Kidney (tissue), 14 donors: Measurements from ENCODE around the gene STK38. TPM values are rescaled to one million over a fixed set of nuclear protein-coding genes. Genes with fewer than 3 reads are reported as not detected.

ENCODE experiments used
- DNase-seq, 5 donors: peaks; one replicate each; pipeline ENCODE4 v3.0.0-alpha.2; 2013 to 2020
- FAIRE-seq: peaks from 2 replicates; lab custom pipeline; 2012; peaks lifted over from hg19 to GRCh38; lab: Jason Lieb, UNC
- H3K27ac ChIP-seq, 2 donors: one replicate each; pipeline ENCODE4 v1.7.0; 2013; ENCODE audit warnings: low read depth in 2 of 2, low read length in 2 of 2, inconsistent platforms in 1 of 2
- H3K27me3 ChIP-seq: one replicate; pipeline ENCODE4 v1.7.1; 2013; ENCODE audit warnings: low read length, inconsistent platforms; ENCODE audit not compliant: control insufficient read depth, insufficient read depth
- H3K36me3 ChIP-seq, 3 donors: one replicate each; pipeline versions ENCODE4 v1.7.0 to v1.7.1; 2013; ENCODE audit warnings: low read length in 3 of 3, control low read depth in 1 of 3, inconsistent platforms in 1 of 3; ENCODE audit not compliant: insufficient read depth in 3 of 3, control insufficient read depth in 2 of 3
- H3K4me1 ChIP-seq, 3 donors: one replicate each; pipeline versions ENCODE4 v1.7.0 to v1.7.1; 2013; ENCODE audit warnings: low read length in 3 of 3, inconsistent platforms in 1 of 3, low read depth in 1 of 3; ENCODE audit not compliant: control insufficient read depth in 2 of 3, insufficient read depth in 2 of 3
- H3K4me3 ChIP-seq, 3 donors: one replicate each; pipeline versions ENCODE4 v1.7.0 to v1.8.1; 2013; ENCODE audit warnings: low read length in 3 of 3, control low read depth in 1 of 3, inconsistent platforms in 1 of 3
- H3K9ac ChIP-seq, 3 donors: one replicate each; pipeline versions ENCODE4 v1.7.0 to v1.7.1; 2013; ENCODE audit warnings: low read length in 3 of 3, control low read depth in 1 of 3, inconsistent platforms in 1 of 3
- H3K9me3 ChIP-seq, 3 donors: one replicate each; pipeline versions ENCODE4 v1.7.0 to v1.7.1; 2013; ENCODE audit warnings: low read length in 3 of 3, control low read depth in 1 of 3, inconsistent platforms in 1 of 3; ENCODE audit not compliant: control insufficient read depth in 2 of 3, insufficient read depth in 1 of 3
- intact Hi-C: fragments of 100-400 bp; cut with DNase I; formaldehyde crosslinking; loops from one replicate; pipeline ENCODE4 v1.11.1; 2022
- polyA plus RNA-seq: library from polyadenylated mRNA; stranded (reverse); fragments of 350-450 nt; fragmentation: Illumina TruSeq; extraction: RNeasy Lipid Tissue Mini Kit (QIAGEN cat#74804); gene quantifications from one replicate; pipeline ENCODE4 v1.2.3, GENCODE V29; 2014; ENCODE audit warnings: low read depth, low replicate concordance; ENCODE audit not compliant: insufficient read depth
- total RNA-seq: library from RNA; stranded (reverse); fragmentation: NEBNext Ultra II Directional; extraction: Animal tissue kit (Norgen Biotek cat#: 25700); gene quantifications from one replicate; pipeline ENCODE4 v1.2.1, GENCODE V29; 2021
- TF ChIP-seq, protein P1 (sequence below): IDR thresholded peaks from 3 replicates; pipeline ENCODE4 v1.5.1; 2012; ENCODE audit warnings: mild to moderate bottlenecking, moderate library complexity, borderline replicate concordance; ENCODE audit not compliant: insufficient read depth; ENCODE audit errors: extremely low read depth
- donor health status: control.
- donor health status: control.
- donor health status: control.
- donor health status: control.
- donor health status: control.
- donor health status: DM: yes; HTN: yes; CAD: no.
- donor health status: Normal renal cell carcinoma (clear cell type).

Gene STK38
- total and polyA plus RNA-seq, 2 donors from 2014 or later = 21.3 to 30.4 TPM

DNA sequence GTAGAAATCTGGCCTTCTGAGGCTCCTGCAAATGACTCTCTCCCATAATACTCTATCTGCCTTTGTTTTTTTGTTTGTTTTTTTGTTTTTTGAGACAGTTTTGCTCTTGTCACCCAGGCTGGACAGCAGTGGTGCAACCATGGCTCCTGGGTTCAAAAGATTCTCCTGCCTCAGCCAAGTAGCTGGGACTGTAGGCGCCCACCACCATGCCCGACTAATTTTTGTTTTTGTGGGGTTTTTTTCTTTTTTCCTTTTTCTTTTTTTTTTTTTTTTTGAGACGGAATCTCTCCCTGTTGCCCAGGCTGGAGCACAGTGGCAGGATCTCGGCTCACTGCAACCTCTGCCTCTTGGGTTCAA lies 16.6 kb upstream of the STK38 start:
- TF ChIP-seq, protein P1, sequence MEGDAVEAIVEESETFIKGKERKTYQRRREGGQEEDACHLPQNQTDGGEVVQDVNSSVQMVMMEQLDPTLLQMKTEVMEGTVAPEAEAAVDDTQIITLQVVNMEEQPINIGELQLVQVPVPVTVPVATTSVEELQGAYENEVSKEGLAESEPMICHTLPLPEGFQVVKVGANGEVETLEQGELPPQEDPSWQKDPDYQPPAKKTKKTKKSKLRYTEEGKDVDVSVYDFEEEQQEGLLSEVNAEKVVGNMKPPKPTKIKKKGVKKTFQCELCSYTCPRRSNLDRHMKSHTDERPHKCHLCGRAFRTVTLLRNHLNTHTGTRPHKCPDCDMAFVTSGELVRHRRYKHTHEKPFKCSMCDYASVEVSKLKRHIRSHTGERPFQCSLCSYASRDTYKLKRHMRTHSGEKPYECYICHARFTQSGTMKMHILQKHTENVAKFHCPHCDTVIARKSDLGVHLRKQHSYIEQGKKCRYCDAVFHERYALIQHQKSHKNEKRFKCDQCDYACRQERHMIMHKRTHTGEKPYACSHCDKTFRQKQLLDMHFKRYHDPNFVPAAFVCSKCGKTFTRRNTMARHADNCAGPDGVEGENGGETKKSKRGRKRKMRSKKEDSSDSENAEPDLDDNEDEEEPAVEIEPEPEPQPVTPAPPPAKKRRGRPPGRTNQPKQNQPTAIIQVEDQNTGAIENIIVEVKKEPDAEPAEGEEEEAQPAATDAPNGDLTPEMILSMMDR = no peak
- DNase-seq (no peak), FAIRE-seq (no peak)

DNA sequence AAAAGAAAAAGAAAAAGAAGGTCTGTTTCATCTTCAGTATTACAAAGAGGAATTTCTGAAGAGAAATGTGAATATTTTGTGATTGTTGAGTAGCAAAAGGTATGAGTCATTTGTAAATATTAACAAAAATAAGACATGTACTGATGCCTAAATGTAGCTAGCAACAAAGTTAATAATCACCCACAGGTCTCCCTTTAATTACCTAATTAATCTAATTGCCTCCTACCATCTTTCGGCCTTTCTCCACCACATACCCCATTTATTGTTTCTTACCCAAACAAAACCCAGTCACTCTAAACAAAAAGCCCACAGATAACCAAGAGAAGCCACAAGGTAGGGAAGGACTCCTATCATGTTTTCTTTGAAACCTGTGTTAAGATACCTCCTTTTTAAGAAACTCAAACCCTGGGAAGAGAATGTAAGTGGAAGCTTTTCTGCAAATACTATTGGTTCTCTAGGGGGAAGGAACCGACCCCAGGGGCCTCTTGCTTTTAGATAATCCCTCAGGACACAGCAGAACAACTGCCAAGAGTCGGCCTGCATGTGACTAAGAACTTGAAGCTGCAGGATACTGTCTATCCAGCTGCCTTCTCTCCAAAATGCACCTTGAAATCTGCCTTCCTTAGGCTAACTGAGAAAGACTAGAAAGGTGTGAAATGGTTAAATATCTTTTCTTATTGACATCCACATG lies 16.1 kb upstream of the STK38 start:
- intact Hi-C loops = no loop called here
- FAIRE-seq (no peak), DNase-seq (no peak)
- TF ChIP-seq, protein P1 = no peak
- no peak overlapping the region for H3K27ac ChIP-seq
- H3K4me3 ChIP-seq = no peak overlapping the region
- H3K36me3 ChIP-seq = no peaks in the 10 kb centered on the region
- no peaks in the 10 kb centered on the region for H3K4me1 ChIP-seq
- H3K9me3 ChIP-seq = no peaks in the 10 kb centered on the region
- no peak overlapping the region for H3K9ac ChIP-seq
- no peaks in the 10 kb centered on the region for H3K27me3 ChIP-seq

More for the DNA sequence above, 16.6 kb upstream of the STK38 start:
- H3K36me3 ChIP-seq = no peaks in the 10 kb centered on the region
- H3K27ac ChIP-seq = no peak overlapping the region
- no peaks in the 10 kb centered on the region for H3K9me3 ChIP-seq
- no peaks in the 10 kb centered on the region for H3K27me3 ChIP-seq
- H3K4me1 ChIP-seq = no peaks in the 10 kb centered on the region
- no peak overlapping the region for H3K4me3 ChIP-seq
- no peak overlapping the region for H3K9ac ChIP-seq
- intact Hi-C loops = no loop called here

DNA sequence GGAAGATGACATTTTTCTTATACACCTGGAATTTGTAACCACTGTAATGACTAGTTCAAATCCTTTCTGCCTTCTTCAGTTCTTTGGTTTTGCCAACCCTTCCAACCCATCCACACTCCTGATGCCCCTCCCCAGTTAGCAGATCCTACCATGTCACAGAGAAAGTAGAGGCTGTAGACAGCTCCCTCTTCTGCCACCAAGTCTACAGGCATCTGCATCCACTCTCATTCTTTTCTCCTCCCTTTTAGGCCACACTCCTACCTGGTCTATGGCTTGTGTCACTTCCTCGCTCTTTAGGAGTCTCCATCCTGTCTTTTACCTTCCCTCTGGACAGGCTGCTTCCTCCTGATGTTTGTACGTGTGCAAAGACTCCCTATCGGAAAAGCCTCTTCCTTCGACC lies 13.5 kb upstream of the STK38 start:
- FAIRE-seq = no peak
- Histone ChIP-seq H3K4me3 (no peak overlapping the region), H3K36me3 (no peaks in the 10 kb centered on the region), H3K9me3 (no peaks in the 10 kb centered on the region), H3K4me1 (no peaks in the 10 kb centered on the region), H3K27me3 (no peaks in the 10 kb centered on the region), H3K27ac (no peak overlapping the region), H3K9ac (no peak overlapping the region)
- TF ChIP-seq, protein P1 = no peak
- intact Hi-C loops = no loop called here
- DNase-seq = no peak
